ENCODE results near the gene CRTAC1.

The CRTAC1 gene

DNA sequence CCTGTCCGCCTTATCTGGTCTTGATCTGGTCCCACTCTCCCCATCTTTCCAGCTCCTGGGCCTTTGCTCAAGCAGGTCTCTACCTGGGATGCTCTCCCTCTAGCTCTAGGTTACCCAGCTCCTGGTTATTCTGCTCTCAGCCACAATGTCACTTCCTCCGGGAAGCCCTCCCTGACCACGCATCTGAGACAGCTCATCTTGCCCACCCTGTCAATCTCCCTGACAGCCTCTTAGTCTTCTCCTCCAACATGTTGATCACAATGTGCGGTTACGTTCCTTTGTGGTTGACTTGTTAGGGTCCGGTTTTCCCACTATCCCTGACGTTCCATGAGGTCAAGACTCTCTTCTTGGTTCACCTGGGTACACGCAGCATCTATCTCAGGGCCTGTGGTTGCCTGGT lies 125.1 kb downstream of the CRTAC1 start:
- TF ChIP-seq ZFX (IDR thresholded peaks at IDR 0.05) (no peak), CTCF (conservative IDR thresholded peaks at IDR 0.05) (no peak)
- no peak overlapping the region for H3K27ac ChIP-seq

- TF ChIP-seq ZFX (IDR thresholded peaks at IDR 0.05) (no peak), CTCF (conservative IDR thresholded peaks at IDR 0.05) (no peak)
- no peak overlapping the region for H3K27ac ChIP-seq
Measured at GRCh38 chr10:97904576-97904975, 125.8 kb downstream of the CRTAC1 start.

GRCh38 chr10:97904018-97904381 lies 126.4 kb downstream of the CRTAC1 start:
- H3K27ac ChIP-seq, result no peak overlapping the region
- TF ChIP-seq ZFX (IDR thresholded peaks at IDR 0.05), result no peak
- TF ChIP-seq CTCF (conservative IDR thresholded peaks at IDR 0.05), result no peak

DNA sequence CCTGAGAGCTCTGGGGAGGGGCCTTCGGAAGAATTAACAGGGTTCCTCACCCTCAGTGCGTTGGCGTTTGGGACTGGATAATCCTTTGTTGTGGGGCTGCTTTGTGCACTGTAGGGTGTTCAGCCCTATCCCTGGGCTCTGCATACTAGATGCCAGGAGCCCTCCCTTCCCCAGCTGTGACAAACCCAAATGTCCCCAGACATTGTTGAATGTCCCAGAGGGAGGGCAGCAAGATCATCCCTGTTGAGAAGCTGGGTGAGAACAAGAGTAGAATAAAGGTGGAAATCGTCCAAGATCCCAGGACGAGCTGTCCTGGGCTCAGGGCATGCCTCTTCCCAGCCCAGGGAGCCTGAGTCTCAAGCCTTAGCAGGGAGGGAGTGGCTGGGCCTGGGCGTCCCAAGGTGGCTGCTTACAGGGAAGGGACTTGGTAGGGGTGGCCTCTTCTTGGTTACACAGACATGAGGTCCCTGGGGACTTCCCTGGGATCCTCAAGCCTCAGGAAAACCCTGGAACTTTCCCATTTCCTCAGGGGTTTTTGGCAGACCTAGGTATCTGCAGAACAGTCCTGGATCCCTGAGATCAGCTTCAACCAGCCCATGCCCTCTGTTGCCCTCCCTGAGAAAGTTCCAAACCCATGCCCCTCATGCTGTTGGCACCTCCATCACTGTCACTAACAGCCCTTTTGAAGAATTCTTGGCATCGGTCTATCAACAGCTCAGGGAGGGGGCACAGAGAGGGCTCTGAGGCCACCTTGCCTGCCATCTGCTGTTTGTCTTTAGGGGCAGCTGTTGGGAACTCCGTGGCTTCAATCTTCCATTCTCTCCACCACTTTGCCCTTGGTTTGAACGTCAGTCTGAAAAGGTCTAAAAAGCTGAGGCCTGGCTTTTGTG lies 127.0 kb downstream of the CRTAC1 start:
- no peak overlapping the region for H3K27ac ChIP-seq
- TF ChIP-seq CTCF (conservative IDR thresholded peaks at IDR 0.05) (no peak), ZFX (IDR thresholded peaks at IDR 0.05) (no peak)

- H3K27ac ChIP-seq, result no peak overlapping the region
- no peak for TF ChIP-seq CTCF (conservative IDR thresholded peaks at IDR 0.05)
- TF ChIP-seq ZFX (IDR thresholded peaks at IDR 0.05), result no peak
Measured at GRCh38 chr10:97901381-97901780, 129.0 kb downstream of the CRTAC1 start.

- H3K27ac ChIP-seq, result no peak overlapping the region
- TF ChIP-seq CTCF (conservative IDR thresholded peaks at IDR 0.05), result no peak
- TF ChIP-seq ZFX (IDR thresholded peaks at IDR 0.05), result no peak
Measured at GRCh38 chr10:97898429-97898828, 132.0 kb downstream of the CRTAC1 start.

- TF ChIP-seq ZFX (IDR thresholded peaks at IDR 0.05) (no peak), CTCF (conservative IDR thresholded peaks at IDR 0.05) (no peak)
Measured at GRCh38 chr10:97896756-97897358, 133.6 kb downstream of the CRTAC1 start.

More at GRCh38 chr10:97896756-97897358, 133.6 kb downstream of the CRTAC1 start:
- no peak overlapping the region for H3K27ac ChIP-seq
